Calu3 (cell line): ENCODE measurements around the gene WDR90. TPM values are rescaled to one million over a fixed set of nuclear protein-coding genes. Genes with fewer than 3 reads are reported as not detected.

Experiments used
- BruUV-seq: library from RNA; stranded (reverse); fragments of 400-500 nt; replicated peaks from 2 replicates; lab custom pipeline; 2021; lab: Mats Ljungman, UMichigan
- CTCF ChIA-PET: fragments of 300-600 bp; sonication (Branson Sonifier 250); formaldehyde crosslinking; loops from one replicate; lab custom pipeline; 2022; ENCODE audit warnings: antibody characterized with exemption; lab: Charles Lee
- DNase-seq: peaks from one replicate; pipeline ENCODE4 v3.0.0; 2022
- H3K27ac Mint-ChIP-seq: one replicate; pipeline ENCODE4 v1.8.0; 2022; ENCODE audit warnings: mixed read lengths; ENCODE audit not compliant: unreplicated experiment
- H3K27me3 Mint-ChIP-seq: one replicate; pipeline ENCODE4 v1.8.0; 2022; ENCODE audit warnings: mixed read lengths; ENCODE audit not compliant: unreplicated experiment
- H3K36me3 Mint-ChIP-seq: one replicate; pipeline ENCODE4 v1.8.0; 2022; ENCODE audit warnings: mild to moderate bottlenecking, moderate library complexity, mixed read lengths; ENCODE audit not compliant: insufficient read depth, unreplicated experiment
- H3K4me1 Mint-ChIP-seq: one replicate; pipeline ENCODE4 v1.8.0; 2022; ENCODE audit warnings: mild to moderate bottlenecking, low read depth, mixed read lengths; ENCODE audit not compliant: unreplicated experiment
- H3K4me3 Mint-ChIP-seq: one replicate; pipeline ENCODE4 v1.8.0; 2022; ENCODE audit warnings: mild to moderate bottlenecking, low read depth, moderate library complexity, mixed read lengths; ENCODE audit not compliant: unreplicated experiment
- H3K9me3 Mint-ChIP-seq: one replicate; pipeline ENCODE4 v1.8.0; 2022; ENCODE audit warnings: low read depth, mixed read lengths; ENCODE audit not compliant: unreplicated experiment
- CTCF ChIP-seq: fragments of 200-600 bp; IDR thresholded peaks from one replicate; pipeline ENCODE4 v1.8.0; 2022; ENCODE audit warnings: antibody characterized with exemption; ENCODE audit not compliant: unreplicated experiment
- intact Hi-C: fragments of 100-400 bp; cut with micrococcal nuclease; formaldehyde crosslinking; loops from one replicate; pipeline ENCODE4 v1.10.0; 2022; ENCODE audit not compliant: unreplicated experiment
- total RNA-seq: library from RNA; stranded (reverse); gene quantifications from 2 replicates; pipeline ENCODE4 v1.2.3, GENCODE V29; 2022

The WDR90 gene
- total RNA-seq, 1 experiment from 2014 or later, result 142 TPM

- Mint-ChIP-seq H3K9me3 (no peaks in the 10 kb centered on the region), H3K4me3 (no peak overlapping the region), H3K4me1 (peaks cover 6% of the 10 kb centered on the region), H3K36me3 (peaks cover 9% of the 10 kb centered on the region), H3K27ac (no peak overlapping the region), H3K27me3 (peaks cover 90% of the 10 kb centered on the region)
- intact Hi-C loops, result no loop called here
- CTCF ChIA-PET, result no interaction called here
- no peak for TF ChIP-seq CTCF
- BruUV-seq, result no TSS peak
- no peak for DNase-seq
These were observed 53.2 kb downstream of the WDR90 start for GRCh38 chr16:702341-702740.

GRCh38 chr16:703406-703805 lies 54.2 kb downstream of the WDR90 start:
- no TSS peak for BruUV-seq
- Mint-ChIP-seq H3K27me3 (peaks cover 90% of the 10 kb centered on the region), H3K27ac (no peak overlapping the region), H3K36me3 (peaks cover 9% of the 10 kb centered on the region), H3K4me1 (peaks cover 6% of the 10 kb centered on the region), H3K9me3 (no peaks in the 10 kb centered on the region), H3K4me3 (no peak overlapping the region)
- no peak for TF ChIP-seq CTCF
- CTCF ChIA-PET, result interaction anchor here (0.6 kb wide), 1 partner anchor 1447 kb away, joined by 4 read pairs; no protein-coding TSS in a partner anchor
- no peak for DNase-seq
- intact Hi-C loops, result no loop called here

- intact Hi-C loops, result no loop called here
- Mint-ChIP-seq H3K4me1 (peaks cover 6% of the 10 kb centered on the region), H3K9me3 (no peaks in the 10 kb centered on the region), H3K27ac (no peak overlapping the region), H3K4me3 (no peak overlapping the region), H3K36me3 (peaks cover 9% of the 10 kb centered on the region), H3K27me3 (peaks cover 90% of the 10 kb centered on the region)
- CTCF ChIA-PET, result no interaction called here
- no peak for TF ChIP-seq CTCF
- no peak for DNase-seq
- BruUV-seq, result no TSS peak
These were observed 54.9 kb downstream of the WDR90 start for GRCh38 chr16:704047-704446.

GRCh38 chr16:704552-705380 lies 55.6 kb downstream of the WDR90 start:
- no peak overlapping the region for H3K4me3 Mint-ChIP-seq
- H3K27ac Mint-ChIP-seq, result no peak overlapping the region
- no TSS peak for BruUV-seq
- no peak for DNase-seq
- peaks cover 90% of the 10 kb centered on the region for H3K27me3 Mint-ChIP-seq
- no peaks in the 10 kb centered on the region for H3K9me3 Mint-ChIP-seq
- H3K4me1 Mint-ChIP-seq, result peaks cover 6% of the 10 kb centered on the region
- H3K36me3 Mint-ChIP-seq, result peaks cover 9% of the 10 kb centered on the region
- TF ChIP-seq CTCF, result no peak
- CTCF ChIA-PET, result interaction anchor here (0.5 kb wide), 1 partner anchor 260 kb away, joined by 7 read pairs; no protein-coding TSS in a partner anchor
- intact Hi-C loops, result no loop called here
